Stomach (tissue), 4 donors: Measurements from ENCODE around the gene NPAS2.

Source experiments
- EP300 ChIP-seq: sonication (generic); formaldehyde crosslinking; IDR thresholded peaks from one replicate; pipeline ENCODE4 v1.6.1; 2017; ENCODE audit warnings: antibody characterized with exemption
- POLR2A ChIP-seq, 4 donors: fragments of 450-650 bp; IDR thresholded peaks; one replicate each; pipeline ENCODE4 v1.6.1; 2016; ENCODE audit warnings: antibody characterized with exemption in 4 of 4, control low read depth in 2 of 4, mild to moderate bottlenecking in 1 of 4, moderate library complexity in 1 of 4
- TF ChIP-seq, protein P1 (sequence below), 7 experiments: fragments of 450-650 bp in 4 of 7; fragments of 200-600 bp in 3 of 7; sonication (generic) in 3 of 7; IDR thresholded peaks; one replicate each; pipeline ENCODE4 v1.5.1; 2016 to 2019; ENCODE audit warnings: antibody characterized with exemption in 7 of 7, control low read depth in 2 of 7, mild to moderate bottlenecking in 1 of 7

DNA sequence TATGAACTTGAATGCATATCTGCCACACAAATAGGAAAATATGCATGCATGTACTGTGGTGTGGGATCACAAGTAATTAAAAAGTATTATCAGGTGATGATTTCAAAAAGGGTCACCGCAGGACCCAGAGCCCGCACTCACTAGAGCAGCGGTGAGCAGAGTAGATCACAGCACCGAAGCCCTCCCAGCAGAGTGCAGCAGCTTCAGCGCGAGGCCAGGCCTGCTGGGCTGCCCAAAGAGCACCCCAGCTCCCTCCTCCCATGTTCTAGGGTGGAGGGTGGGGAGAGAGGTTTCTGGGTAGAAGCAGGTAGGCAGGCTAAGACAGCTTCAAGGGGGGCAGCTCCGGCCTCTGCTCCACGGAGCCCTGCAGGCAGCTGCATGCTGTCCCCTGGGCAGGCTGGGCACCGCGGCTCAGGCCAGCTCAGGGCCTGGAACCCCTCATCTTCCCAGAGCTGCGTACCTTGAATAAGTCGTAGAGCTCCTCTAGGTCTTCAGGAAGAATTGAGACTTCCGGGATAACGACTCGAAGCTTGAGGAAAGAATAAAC is 207.1 kb downstream of the NPAS2 start:
- TF ChIP-seq POLR2A (IDR thresholded peaks at IDR 0.05) (no peak), EP300 (no peak)
- TF ChIP-seq, protein P1, sequence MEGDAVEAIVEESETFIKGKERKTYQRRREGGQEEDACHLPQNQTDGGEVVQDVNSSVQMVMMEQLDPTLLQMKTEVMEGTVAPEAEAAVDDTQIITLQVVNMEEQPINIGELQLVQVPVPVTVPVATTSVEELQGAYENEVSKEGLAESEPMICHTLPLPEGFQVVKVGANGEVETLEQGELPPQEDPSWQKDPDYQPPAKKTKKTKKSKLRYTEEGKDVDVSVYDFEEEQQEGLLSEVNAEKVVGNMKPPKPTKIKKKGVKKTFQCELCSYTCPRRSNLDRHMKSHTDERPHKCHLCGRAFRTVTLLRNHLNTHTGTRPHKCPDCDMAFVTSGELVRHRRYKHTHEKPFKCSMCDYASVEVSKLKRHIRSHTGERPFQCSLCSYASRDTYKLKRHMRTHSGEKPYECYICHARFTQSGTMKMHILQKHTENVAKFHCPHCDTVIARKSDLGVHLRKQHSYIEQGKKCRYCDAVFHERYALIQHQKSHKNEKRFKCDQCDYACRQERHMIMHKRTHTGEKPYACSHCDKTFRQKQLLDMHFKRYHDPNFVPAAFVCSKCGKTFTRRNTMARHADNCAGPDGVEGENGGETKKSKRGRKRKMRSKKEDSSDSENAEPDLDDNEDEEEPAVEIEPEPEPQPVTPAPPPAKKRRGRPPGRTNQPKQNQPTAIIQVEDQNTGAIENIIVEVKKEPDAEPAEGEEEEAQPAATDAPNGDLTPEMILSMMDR (IDR thresholded peaks at IDR 0.05) = no peak
